Thyroid gland (tissue), 4 donors: ENCODE results near the gene SHROOM2. TPM values are rescaled to one million over a fixed set of nuclear protein-coding genes. Genes with fewer than 3 reads are reported as not detected.

Experiments used
- DNase-seq, 2 donors: peaks; one replicate each; pipeline ENCODE4 v3.0.0-alpha.2; 2019
- H3K27ac ChIP-seq, 3 donors: fragments of 200-600 bp; sonication (generic); 1 replicate in 2 of 3; 2 replicates in 1 of 3; pipeline ENCODE4 v1.5.1; 2016 to 2019; ENCODE audit warnings: mild to moderate bottlenecking in 1 of 3, moderate library complexity in 1 of 3
- H3K27me3 ChIP-seq: fragments of 200-600 bp; sonication (generic); one replicate; pipeline ENCODE4 v1.5.1; 2019
- H3K36me3 ChIP-seq, 2 donors: fragments of 200-600 bp; sonication (generic); one replicate each; pipeline ENCODE4 v1.5.1; 2016 to 2019
- H3K4me1 ChIP-seq, 2 donors: fragments of 200-600 bp; sonication (generic); one replicate each; pipeline ENCODE4 v1.5.1; 2017 to 2019
- H3K4me3 ChIP-seq, 3 donors: fragments of 200-600 bp; sonication (generic); replicated peaks in 1 of 3; 1 replicate in 2 of 3; 2 replicates in 1 of 3; pipeline ENCODE4 v1.5.1; 2016; ENCODE audit warnings: mild to moderate bottlenecking in 1 of 3
- H3K9me3 ChIP-seq: fragments of 200-600 bp; sonication (generic); one replicate; pipeline ENCODE4 v1.5.1; 2017
- CTCF ChIP-seq, 6 experiments: fragments of 200-600 bp in 3 of 6; fragments of 450-650 bp in 3 of 6; sonication (generic) in 3 of 6; IDR thresholded peaks; one replicate each; pipeline ENCODE4 v1.5.1; 2016 to 2019; ENCODE audit warnings: antibody characterized with exemption in 6 of 6, mild to moderate bottlenecking in 2 of 6, inconsistent platforms in 1 of 6, moderate library complexity in 1 of 6
- POLR2A ChIP-seq, 2 donors: fragments of 450-650 bp; IDR thresholded peaks; one replicate each; pipeline ENCODE4 v1.6.1; 2017; ENCODE audit warnings: antibody characterized with exemption in 2 of 2, mild to moderate bottlenecking in 2 of 2, moderate library complexity in 1 of 2
- WGBS, 2 donors: methylation state at CpG; one replicate each; pipeline ENCODE4 v1.1.5; 2017; 5-methylcytosine and 5-hydroxymethylcytosine counted together
- intact Hi-C: fragments of 100-400 bp; cut with DNase I; formaldehyde crosslinking; loops from one replicate; pipeline ENCODE4 v1.15.1; 2023
- total RNA-seq, 4 donors: library from RNA; depleted of rRNA; stranded (reverse); fragments of >200 nt; gene quantifications; one replicate each; pipeline ENCODE4 v1.2.3, GENCODE V29; 2016

Gene SHROOM2
- total RNA-seq, 4 donors from 2014 or later, result 2.8 to 16.5 (median 6.1) TPM

DNA sequence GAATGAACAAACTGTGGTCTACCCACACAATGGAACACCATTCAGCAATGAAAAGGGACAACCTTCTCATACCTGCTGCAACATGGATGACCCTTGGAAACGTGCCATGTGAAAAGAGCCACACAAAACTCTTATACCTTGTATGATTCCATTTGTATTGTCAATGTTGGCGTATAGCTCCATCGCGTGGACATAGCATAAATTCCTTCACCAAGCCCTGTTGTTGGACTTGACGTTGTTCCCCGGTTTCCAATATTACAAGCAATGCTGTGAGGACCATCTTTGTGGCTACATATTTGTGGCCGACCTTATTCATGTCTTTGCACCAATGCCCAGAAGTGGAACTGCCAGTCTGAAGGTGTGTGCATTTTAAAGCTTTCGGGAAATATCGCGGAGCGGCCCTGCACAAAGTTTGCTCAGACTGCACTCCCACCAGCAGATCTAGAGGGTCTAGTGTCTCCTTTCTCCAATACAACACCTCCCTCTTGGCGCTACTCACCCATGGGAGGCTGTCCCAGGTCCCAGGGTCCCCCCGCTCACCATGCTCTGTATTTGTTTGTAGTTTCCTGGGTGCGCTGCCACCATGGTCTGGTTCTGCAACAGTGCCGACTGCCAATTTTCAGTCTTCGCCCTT, 180.7 kb downstream of the SHROOM2 start, which contains the start of gene CLDN34:
Gene CLDN34, plus strand, starts transcription at position 584 of the 634 bp plus-strand sequence. Its CDS starts 0 bp downstream, at position 584.
- no peak within 1 kb of the TSS for H3K4me3 ChIP-seq
- WGBS, 2 donors, result 93 to 94% methylated on average over 16 of the region's 16 CpGs
- no peaks in the 10 kb centered on the region for H3K4me1 ChIP-seq
- no peak for DNase-seq
- intact Hi-C loops, result no loop called here
- no peak for TF ChIP-seq POLR2A (IDR thresholded peaks at IDR 0.05)
- no peak for TF ChIP-seq CTCF (IDR thresholded peaks at IDR 0.05)
- H3K9me3 ChIP-seq, result no peaks in the 10 kb centered on the region
- H3K36me3 ChIP-seq, result no peaks in the 10 kb centered on the region
- no peaks in the 10 kb centered on the region for H3K27me3 ChIP-seq
- no peak within 1 kb of the TSS for H3K27ac ChIP-seq

DNA sequence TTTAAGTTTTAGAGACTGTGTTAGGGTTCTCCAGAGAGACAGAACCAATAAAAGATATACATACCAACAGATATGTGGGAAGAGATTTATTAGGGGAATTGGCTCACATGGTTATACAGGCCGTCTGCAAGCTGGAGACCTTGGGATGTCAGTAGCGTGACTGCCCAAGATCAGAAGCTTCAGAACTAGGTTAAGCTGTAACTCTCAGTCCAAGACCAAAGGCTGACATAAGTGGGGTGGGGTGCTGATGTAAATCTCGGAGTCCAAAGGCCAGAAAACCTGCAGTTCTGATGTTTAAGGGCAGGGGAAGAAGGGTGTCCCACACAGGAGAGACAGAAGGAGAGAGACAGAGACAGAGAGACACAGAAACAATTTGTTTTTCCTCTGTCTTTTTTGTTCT, 191.4 kb downstream of the SHROOM2 start:
- H3K4me1 ChIP-seq, result no peaks in the 10 kb centered on the region
- no peaks in the 10 kb centered on the region for H3K27me3 ChIP-seq
- H3K4me3 ChIP-seq, result no peak overlapping the region
- DNase-seq, result no peak
- intact Hi-C loops, result no loop called here
- no peak for TF ChIP-seq CTCF (IDR thresholded peaks at IDR 0.05)
- no peak for TF ChIP-seq POLR2A (IDR thresholded peaks at IDR 0.05)
- H3K27ac ChIP-seq, result no peak overlapping the region
- no peaks in the 10 kb centered on the region for H3K9me3 ChIP-seq
- no peaks in the 10 kb centered on the region for H3K36me3 ChIP-seq
- 93 to 94% methylated on average over 3 of the region's 3 CpGs for WGBS, 2 donors

DNA sequence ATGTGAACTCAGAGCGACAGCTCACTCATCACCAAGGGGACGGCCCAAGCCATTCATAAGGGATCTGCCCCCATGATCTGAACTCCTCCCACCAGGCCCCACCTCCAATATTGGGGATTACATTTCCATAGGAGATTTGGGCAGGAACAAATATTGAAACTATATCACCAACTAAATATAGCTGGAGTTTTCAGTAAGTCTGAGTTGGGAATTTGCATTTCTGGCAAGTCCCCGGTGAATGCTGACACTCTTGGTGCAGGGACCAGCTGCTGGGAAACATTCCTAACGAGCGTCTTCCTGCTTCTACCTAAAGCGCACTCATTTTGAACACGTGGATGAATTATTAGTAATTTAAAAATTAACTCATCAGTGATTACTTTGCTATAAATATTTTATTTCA, 194.2 kb downstream of the SHROOM2 start:
- intact Hi-C loops, result no loop called here
- 75 to 89% methylated on average over 6 to 7 of the region's 7 CpGs for WGBS, 2 donors

GRCh38 chrX:9980927-9981326, 194.7 kb downstream of the SHROOM2 start:
- intact Hi-C loops, result no loop called here
- no peaks in the 10 kb centered on the region for H3K4me1 ChIP-seq
- H3K9me3 ChIP-seq, result no peaks in the 10 kb centered on the region
- 86 to 93% methylated on average over 5 of the region's 5 CpGs for WGBS, 2 donors
- TF ChIP-seq CTCF (IDR thresholded peaks at IDR 0.05) (no peak), POLR2A (IDR thresholded peaks at IDR 0.05) (no peak)
- no peak for DNase-seq
- no peak overlapping the region for H3K4me3 ChIP-seq
- no peaks in the 10 kb centered on the region for H3K27me3 ChIP-seq
- H3K36me3 ChIP-seq, result no peaks in the 10 kb centered on the region
- H3K27ac ChIP-seq, result no peak overlapping the region

More for the DNA sequence above, 194.2 kb downstream of the SHROOM2 start:
- H3K4me3 ChIP-seq, result no peak overlapping the region
- no peaks in the 10 kb centered on the region for H3K36me3 ChIP-seq
- no peak overlapping the region for H3K27ac ChIP-seq
- no peaks in the 10 kb centered on the region for H3K4me1 ChIP-seq
- TF ChIP-seq CTCF (IDR thresholded peaks at IDR 0.05) (no peak), POLR2A (IDR thresholded peaks at IDR 0.05) (no peak)
- no peaks in the 10 kb centered on the region for H3K9me3 ChIP-seq
- no peak for DNase-seq
- no peaks in the 10 kb centered on the region for H3K27me3 ChIP-seq

DNA sequence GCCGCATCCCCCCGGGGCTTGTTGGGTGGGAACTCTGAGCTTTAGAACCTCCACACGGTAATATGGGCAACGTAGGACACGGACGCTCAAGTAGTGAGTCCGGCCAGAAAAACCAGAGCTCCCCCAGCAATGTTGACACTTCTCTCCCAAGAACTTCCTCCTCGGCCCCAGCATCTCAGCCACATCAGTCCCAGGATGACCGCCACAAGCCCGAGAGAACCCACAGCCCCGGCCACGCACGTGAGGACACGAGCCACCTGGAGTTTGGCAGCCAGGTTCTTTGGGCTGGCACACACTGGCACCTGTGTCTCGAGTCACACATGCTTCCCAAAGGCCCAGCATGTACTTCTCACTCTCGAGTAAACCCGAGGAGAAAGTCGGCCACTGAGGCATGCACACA, 197.2 kb downstream of the SHROOM2 start:
- 89% methylated on average over 3 to 9 of the region's 18 CpGs for WGBS, 2 donors
- intact Hi-C loops, result no loop called here
- TF ChIP-seq POLR2A (IDR thresholded peaks at IDR 0.05) (no peak), CTCF (IDR thresholded peaks at IDR 0.05) (no peak)
- Histone ChIP-seq H3K27ac (no peak overlapping the region), H3K9me3 (no peaks in the 10 kb centered on the region), H3K36me3 (no peaks in the 10 kb centered on the region), H3K4me3 (no peak overlapping the region), H3K27me3 (no peaks in the 10 kb centered on the region), H3K4me1 (no peaks in the 10 kb centered on the region)
- DNase-seq, result no peak
